ENCODE data around the gene RAB7B. TPM values are rescaled to one million over a fixed set of nuclear protein-coding genes. Genes with fewer than 3 reads are reported as not detected.

Gene RAB7B
- total RNA-seq, 4 donors from 2014 or later, result 6.0 to 37.2 (median 24.0) TPM

- DNase-seq (ENCODE audit: low spot score in 2 of 2), result no peak
- intact Hi-C loops (cut with DNase I; ENCODE audit: low total_unique reads), result no loop called here
- no peak for TF ChIP-seq POLR2A (IDR thresholded peaks at IDR 0.05)
- TF ChIP-seq, protein P1, sequence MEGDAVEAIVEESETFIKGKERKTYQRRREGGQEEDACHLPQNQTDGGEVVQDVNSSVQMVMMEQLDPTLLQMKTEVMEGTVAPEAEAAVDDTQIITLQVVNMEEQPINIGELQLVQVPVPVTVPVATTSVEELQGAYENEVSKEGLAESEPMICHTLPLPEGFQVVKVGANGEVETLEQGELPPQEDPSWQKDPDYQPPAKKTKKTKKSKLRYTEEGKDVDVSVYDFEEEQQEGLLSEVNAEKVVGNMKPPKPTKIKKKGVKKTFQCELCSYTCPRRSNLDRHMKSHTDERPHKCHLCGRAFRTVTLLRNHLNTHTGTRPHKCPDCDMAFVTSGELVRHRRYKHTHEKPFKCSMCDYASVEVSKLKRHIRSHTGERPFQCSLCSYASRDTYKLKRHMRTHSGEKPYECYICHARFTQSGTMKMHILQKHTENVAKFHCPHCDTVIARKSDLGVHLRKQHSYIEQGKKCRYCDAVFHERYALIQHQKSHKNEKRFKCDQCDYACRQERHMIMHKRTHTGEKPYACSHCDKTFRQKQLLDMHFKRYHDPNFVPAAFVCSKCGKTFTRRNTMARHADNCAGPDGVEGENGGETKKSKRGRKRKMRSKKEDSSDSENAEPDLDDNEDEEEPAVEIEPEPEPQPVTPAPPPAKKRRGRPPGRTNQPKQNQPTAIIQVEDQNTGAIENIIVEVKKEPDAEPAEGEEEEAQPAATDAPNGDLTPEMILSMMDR (IDR thresholded peaks at IDR 0.05), result no peak
- WGBS, 2 donors, result 86 to 88% methylated on average over 16 of the region's 16 CpGs
- no peak overlapping the region for H3K4me3 ChIP-seq (ENCODE audit: low read depth, poor library complexity, severe bottlenecking)
Observed at GRCh38 chr1:205963352-205964155, 39.6 kb downstream of the RAB7B start.

DNA sequence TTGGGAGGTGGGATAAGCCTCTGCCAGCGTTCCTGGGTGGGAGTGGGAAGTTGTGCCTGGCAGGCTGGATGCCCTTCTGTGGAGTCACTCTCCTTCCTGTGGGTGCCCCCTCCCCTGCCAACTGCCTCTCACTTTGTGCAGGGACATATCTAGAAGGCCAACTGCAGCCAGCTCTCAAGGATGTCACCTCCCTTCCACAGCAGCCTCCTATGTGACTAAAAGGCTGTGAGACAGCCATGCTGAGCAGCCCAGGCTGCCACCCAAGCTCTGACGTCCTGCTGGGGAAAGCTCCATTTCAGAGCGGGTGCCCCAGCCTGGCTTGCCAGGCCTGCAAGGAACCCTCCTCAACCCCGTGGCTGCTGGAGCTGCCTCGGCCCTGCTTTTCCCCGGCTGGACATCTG lies 40.4 kb downstream of the RAB7B start:
- intact Hi-C loops (cut with DNase I; ENCODE audit: low total_unique reads), result no loop called here
- no peak for TF ChIP-seq POLR2A (IDR thresholded peaks at IDR 0.05)
- TF ChIP-seq, protein P1 (IDR thresholded peaks at IDR 0.05), result no peak
- WGBS, 2 donors, result 63% methylated on average over 6 of the region's 6 CpGs
- DNase-seq (ENCODE audit: low spot score in 2 of 2), result no peak
- no peak overlapping the region for H3K4me3 ChIP-seq (ENCODE audit: low read depth, poor library complexity, severe bottlenecking)

- no peak overlapping the region for H3K4me3 ChIP-seq (ENCODE audit: low read depth, poor library complexity, severe bottlenecking)
- intact Hi-C loops (cut with DNase I; ENCODE audit: low total_unique reads), result no loop called here
- no peak for DNase-seq (ENCODE audit: low spot score in 2 of 2)
- TF ChIP-seq, protein P1 (IDR thresholded peaks at IDR 0.05), result no peak
- no peak for TF ChIP-seq POLR2A (IDR thresholded peaks at IDR 0.05)
- WGBS, 2 donors, result 41 to 55% methylated on average over 9 of the region's 9 CpGs
Observed at GRCh38 chr1:205961991-205962820, 41.0 kb downstream of the RAB7B start.

DNA sequence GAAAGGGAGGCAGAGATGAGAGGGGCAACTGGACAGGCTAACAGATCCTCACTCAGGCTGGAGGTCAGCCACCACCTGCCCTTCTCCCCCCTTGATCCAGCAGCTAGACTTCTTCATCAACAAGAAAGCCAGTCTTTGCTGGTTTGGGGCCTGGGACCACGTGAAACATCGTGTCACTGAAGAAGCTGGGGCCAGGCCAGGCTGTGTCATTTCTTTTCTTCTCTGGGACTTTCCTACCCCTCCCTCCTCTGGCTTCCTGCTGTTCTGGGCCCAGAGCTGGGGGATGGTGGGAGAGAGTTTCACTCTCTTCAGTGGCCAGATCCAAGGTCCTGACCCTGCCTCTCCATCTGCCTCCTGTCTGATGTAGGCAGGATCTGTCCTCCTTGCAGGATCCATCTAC lies 41.8 kb downstream of the RAB7B start:
- H3K4me3 ChIP-seq (ENCODE audit: low read depth, poor library complexity, severe bottlenecking), result no peak overlapping the region
- no peak for DNase-seq (ENCODE audit: low spot score in 2 of 2)
- WGBS, 2 donors, result 22 to 38% methylated on average over 2 of the region's 2 CpGs
- intact Hi-C loops (cut with DNase I; ENCODE audit: low total_unique reads), result no loop called here
- TF ChIP-seq POLR2A (IDR thresholded peaks at IDR 0.05), result no peak
- TF ChIP-seq, protein P1 (IDR thresholded peaks at IDR 0.05), result no peak

GRCh38 chr1:205959789-205960188 lies 43.4 kb downstream of the RAB7B start:
- WGBS, 2 donors, result 81 to 83% methylated on average over 4 of the region's 4 CpGs
- intact Hi-C loops (cut with DNase I; ENCODE audit: low total_unique reads), result no loop called here
- H3K4me3 ChIP-seq (ENCODE audit: low read depth, poor library complexity, severe bottlenecking), result no peak overlapping the region
- no peak for DNase-seq (ENCODE audit: low spot score in 2 of 2)
- TF ChIP-seq POLR2A (IDR thresholded peaks at IDR 0.05), result no peak
- TF ChIP-seq, protein P1 (IDR thresholded peaks at IDR 0.05), result no peak

All from lower leg skin (tissue), 4 donors.